Measurements from ENCODE around the gene SNRNP48.

Gene SNRNP48

GRCh38 chr6:7589949-7590917, at the start of gene SNRNP48:
Gene SNRNP48 (plus strand): TSS chr6:7590198. CDS start chr6:7590258, 60 bp downstream.
- peak; percentile 94 for DNase-seq

- DNase-seq, result no peak
Measured at GRCh38 chr6:7540595-7540994, 49.4 kb upstream of the SNRNP48 start.

GRCh38 chr6:7541175-7542064, 48.6 kb upstream of the SNRNP48 start, which contains the start of gene DSP:
Gene DSP (plus strand): TSS chr6:7541671. CDS start chr6:7541916, 245 bp downstream.
- DNase-seq, result no peak

GRCh38 chr6:7542065-7542873, 47.7 kb upstream of the SNRNP48 start:
- no peak for DNase-seq

- no peak for DNase-seq
Measured at GRCh38 chr6:7542874-7543624, 46.9 kb upstream of the SNRNP48 start.

- DNase-seq, result no peak
Measured at GRCh38 chr6:7543789-7544424, 46.1 kb upstream of the SNRNP48 start.

GRCh38 chr6:7544597-7544996, 45.4 kb upstream of the SNRNP48 start:
- DNase-seq, result no peak

GRCh38 chr6:7545316-7546019, 44.5 kb upstream of the SNRNP48 start:
- DNase-seq, result no peak

GRCh38 chr6:7546020-7546369, 44.0 kb upstream of the SNRNP48 start:
- no peak for DNase-seq

GRCh38 chr6:7546383-7546782, 43.6 kb upstream of the SNRNP48 start:
- no peak for DNase-seq

- no peak for DNase-seq
Measured at GRCh38 chr6:7546896-7547295, 43.1 kb upstream of the SNRNP48 start.

GRCh38 chr6:7547315-7547714, 42.7 kb upstream of the SNRNP48 start:
- DNase-seq, result no peak

GRCh38 chr6:7550433-7550801, 39.6 kb upstream of the SNRNP48 start:
- DNase-seq, result no peak

- DNase-seq, result no peak
Measured at GRCh38 chr6:7554533-7555275, 35.3 kb upstream of the SNRNP48 start.

- DNase-seq, result no peak
Measured at GRCh38 chr6:7555671-7556070, 34.3 kb upstream of the SNRNP48 start.

- no peak for DNase-seq
Measured at GRCh38 chr6:7556394-7557106, 33.4 kb upstream of the SNRNP48 start.

GRCh38 chr6:7557652-7558051, 32.3 kb upstream of the SNRNP48 start:
- no peak for DNase-seq

GRCh38 chr6:7558781-7559180, 31.2 kb upstream of the SNRNP48 start:
- no peak for DNase-seq

- DNase-seq, result no peak
Measured at GRCh38 chr6:7559196-7559595, 30.8 kb upstream of the SNRNP48 start.

Data from stimulated activated CD4-positive, alpha-beta T cell treated with anti-CD3 and anti-CD28 coated beads, Interleukin-4, amount 100 ng/mL, for 24 hours (primary cell).